Endothelial cell of umbilical vein (primary cell): ENCODE data around the gene AACS.

ENCODE experiments used
- POLR2AphosphoS5 ChIP-seq: IDR thresholded peaks from 2 replicates; pipeline ENCODE4 v1.6.1; 2012; ENCODE audit warnings: low read depth, mild to moderate bottlenecking, control low read depth, low read length, moderate library complexity; ENCODE audit not compliant: insufficient read depth
- TF ChIP-seq, protein P1 (sequence below), 2 donors: IDR thresholded peaks; 1 replicate in 1 of 2; 2 replicates in 1 of 2; pipeline ENCODE4 v1.5.1; 2011; ENCODE audit warnings: low read length in 2 of 2, mild to moderate bottlenecking in 2 of 2, moderate library complexity in 2 of 2, control low read depth in 1 of 2, inconsistent platforms in 1 of 2, low read depth in 1 of 2; ENCODE audit not compliant: insufficient read depth in 1 of 2; ENCODE audit errors: extremely low read depth in 1 of 2

GRCh38 chr12:125189015-125189414 lies 123.8 kb downstream of the AACS start:
- TF ChIP-seq, protein P1, sequence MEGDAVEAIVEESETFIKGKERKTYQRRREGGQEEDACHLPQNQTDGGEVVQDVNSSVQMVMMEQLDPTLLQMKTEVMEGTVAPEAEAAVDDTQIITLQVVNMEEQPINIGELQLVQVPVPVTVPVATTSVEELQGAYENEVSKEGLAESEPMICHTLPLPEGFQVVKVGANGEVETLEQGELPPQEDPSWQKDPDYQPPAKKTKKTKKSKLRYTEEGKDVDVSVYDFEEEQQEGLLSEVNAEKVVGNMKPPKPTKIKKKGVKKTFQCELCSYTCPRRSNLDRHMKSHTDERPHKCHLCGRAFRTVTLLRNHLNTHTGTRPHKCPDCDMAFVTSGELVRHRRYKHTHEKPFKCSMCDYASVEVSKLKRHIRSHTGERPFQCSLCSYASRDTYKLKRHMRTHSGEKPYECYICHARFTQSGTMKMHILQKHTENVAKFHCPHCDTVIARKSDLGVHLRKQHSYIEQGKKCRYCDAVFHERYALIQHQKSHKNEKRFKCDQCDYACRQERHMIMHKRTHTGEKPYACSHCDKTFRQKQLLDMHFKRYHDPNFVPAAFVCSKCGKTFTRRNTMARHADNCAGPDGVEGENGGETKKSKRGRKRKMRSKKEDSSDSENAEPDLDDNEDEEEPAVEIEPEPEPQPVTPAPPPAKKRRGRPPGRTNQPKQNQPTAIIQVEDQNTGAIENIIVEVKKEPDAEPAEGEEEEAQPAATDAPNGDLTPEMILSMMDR (IDR thresholded peaks at IDR 0.05; ENCODE audit: extremely low read depth in 1 of 2, insufficient read depth in 1 of 2, low read depth in 1 of 2, low read length in 2 of 2): no peak
- TF ChIP-seq POLR2AphosphoS5: no peak
